Measurements from ENCODE around the gene USP22.

Gene USP22

GRCh38 chr17:20952183-20952582 lies 90.6 kb downstream of the USP22 start:
- Histone ChIP-seq H3K27me3 (ENCODE audit: insufficient read depth, low read depth) (no peaks in the 10 kb centered on the region), H3K79me2 (ENCODE audit: insufficient read depth, low read depth) (no peaks in the 10 kb centered on the region), H4K20me1 (ENCODE audit: insufficient read depth) (no peaks in the 10 kb centered on the region), H3K36me3 (ENCODE audit: insufficient read depth) (no peaks in the 10 kb centered on the region), H2AFZ (ENCODE audit: low read depth) (no peak overlapping the region), H3K4me1 (ENCODE audit: low read depth, poor library complexity, severe bottlenecking) (no peaks in the 10 kb centered on the region), H3K4me2 (no peak overlapping the region), H3K4me3 (IDR thresholded peaks at IDR 0.05; ENCODE audit: insufficient read depth, low read depth, low read length) (no peak overlapping the region), H3K9ac (no peak overlapping the region), H3K27ac (no peak overlapping the region)
- TF ChIP-seq CTCF (conservative IDR thresholded peaks at IDR 0.05; ENCODE audit: low read depth, low read length), result no peak

Measured in KMS-11 (cell line).